M059J (cell line): Measurements from ENCODE around the gene HS3ST5. TPM values are rescaled to one million over a fixed set of nuclear protein-coding genes. Genes with fewer than 3 reads are reported as not detected.
"Not testable (repeated sequence)": the region's sequence is repeated elsewhere in the genome, so short reads cannot be mapped to it uniquely, and the experiment has no call there.

Experiments
- DNase-seq: peaks from one replicate; pipeline ENCODE4 v3.0.0-alpha.2; 2012; ENCODE audit warnings: low read depth
- total RNA-seq: library from RNA; depleted of rRNA; stranded (reverse); fragments of >200 nt; shearing (Covaris generic); gene quantifications from 2 replicates; pipeline ENCODE4 v1.2.3, GENCODE V29; 2014

Gene HS3ST5
- total RNA-seq, 1 experiment from 2014 or later = not detected

GRCh38 chr6:114049367-114049966, 293.4 kb downstream of the HS3ST5 start:
- peak; percentile 70 for DNase-seq

GRCh38 chr6:114044566-114044965, 298.3 kb downstream of the HS3ST5 start:
- not testable (repeated sequence) for DNase-seq

- peak; percentile 43 for DNase-seq
Observed at GRCh38 chr6:114042267-114043016, 300.4 kb downstream of the HS3ST5 start.

- peak; percentile 62 for DNase-seq
Observed at GRCh38 chr6:114040871-114041270, 302.0 kb downstream of the HS3ST5 start.

- DNase-seq = no peak
Observed at GRCh38 chr6:114039841-114040240, 303.0 kb downstream of the HS3ST5 start.

GRCh38 chr6:114033606-114034005, 309.2 kb downstream of the HS3ST5 start:
- no peak for DNase-seq

GRCh38 chr6:114032721-114033120, 310.1 kb downstream of the HS3ST5 start:
- DNase-seq = no peak

- no peak for DNase-seq
Observed at GRCh38 chr6:114030767-114031166, 312.1 kb downstream of the HS3ST5 start.

GRCh38 chr6:114024746-114025145, 318.1 kb downstream of the HS3ST5 start:
- peak; percentile 47 for DNase-seq

GRCh38 chr6:114020196-114020595, 322.6 kb downstream of the HS3ST5 start:
- DNase-seq = no peak

- peak; percentile 86 for DNase-seq
Observed at GRCh38 chr6:114017146-114017545, 325.7 kb downstream of the HS3ST5 start.

GRCh38 chr6:114014106-114014505, 328.7 kb downstream of the HS3ST5 start:
- DNase-seq = not testable (repeated sequence)

- not testable (repeated sequence) for DNase-seq
Observed at GRCh38 chr6:114011486-114011885, 331.3 kb downstream of the HS3ST5 start.

- no peak for DNase-seq
Observed at GRCh38 chr6:114010540-114010939, 332.3 kb downstream of the HS3ST5 start.

GRCh38 chr6:114009192-114009591, 333.6 kb downstream of the HS3ST5 start:
- DNase-seq = no peak

- peak; percentile 43 for DNase-seq
Observed at GRCh38 chr6:114008331-114008730, 334.5 kb downstream of the HS3ST5 start.

GRCh38 chr6:114007516-114007915, 335.3 kb downstream of the HS3ST5 start:
- DNase-seq = peak; percentile 97
